Mesenteric fat pad (tissue), 1 donor: ENCODE data around the gene RADX. TPM values are rescaled to one million over a fixed set of nuclear protein-coding genes. Genes with fewer than 3 reads are reported as not detected.

Experiments used
- DNase-seq: peaks from one replicate; pipeline ENCODE4 v3.0.0-alpha.2; 2020; ENCODE audit warnings: low spot score
- microRNA-seq: library from miRNA; unstranded; fragments of <30 nt; microRNA quantifications from one replicate; pipeline ENCODE4 v1.2.0, GENCODE V29; 2020; ENCODE audit warnings: borderline number of aligned reads
- total RNA-seq: library from RNA; stranded (reverse); fragmentation: NEBNext Ultra II Directional; extraction: Animal tissue kit (Norgen Biotek cat#: 25700); gene quantifications from one replicate; pipeline ENCODE4 v1.2.1, GENCODE V29; 2021
- donor health status: DM: yes; HTN: yes; CAD: no.

RADX gene
- total RNA-seq, 1 donor from 2014 or later, result 0.42 TPM

DNA sequence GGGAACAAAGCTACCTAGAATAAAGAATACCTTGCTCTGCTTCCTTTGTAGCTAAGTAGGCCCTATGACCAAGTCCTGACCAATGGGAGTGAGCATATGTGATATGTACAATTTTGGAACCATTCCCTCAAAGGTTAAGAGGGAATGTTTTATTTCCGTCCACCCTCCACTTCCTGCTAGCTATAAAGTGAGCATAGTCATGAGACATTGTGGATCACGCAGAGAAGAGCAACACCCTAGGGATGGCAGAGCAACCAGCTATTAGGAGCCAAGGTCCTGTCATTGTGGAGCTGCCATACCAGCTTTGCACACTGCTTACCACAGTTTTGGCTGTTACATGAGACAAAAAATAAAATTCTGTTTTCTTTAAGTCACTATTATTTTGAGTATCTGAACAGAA is 68.9 kb downstream of the RADX start:
- no peak for DNase-seq

- no peak for DNase-seq
Measured at GRCh38 chrX:106684207-106684606, 72.4 kb downstream of the RADX start.

DNA sequence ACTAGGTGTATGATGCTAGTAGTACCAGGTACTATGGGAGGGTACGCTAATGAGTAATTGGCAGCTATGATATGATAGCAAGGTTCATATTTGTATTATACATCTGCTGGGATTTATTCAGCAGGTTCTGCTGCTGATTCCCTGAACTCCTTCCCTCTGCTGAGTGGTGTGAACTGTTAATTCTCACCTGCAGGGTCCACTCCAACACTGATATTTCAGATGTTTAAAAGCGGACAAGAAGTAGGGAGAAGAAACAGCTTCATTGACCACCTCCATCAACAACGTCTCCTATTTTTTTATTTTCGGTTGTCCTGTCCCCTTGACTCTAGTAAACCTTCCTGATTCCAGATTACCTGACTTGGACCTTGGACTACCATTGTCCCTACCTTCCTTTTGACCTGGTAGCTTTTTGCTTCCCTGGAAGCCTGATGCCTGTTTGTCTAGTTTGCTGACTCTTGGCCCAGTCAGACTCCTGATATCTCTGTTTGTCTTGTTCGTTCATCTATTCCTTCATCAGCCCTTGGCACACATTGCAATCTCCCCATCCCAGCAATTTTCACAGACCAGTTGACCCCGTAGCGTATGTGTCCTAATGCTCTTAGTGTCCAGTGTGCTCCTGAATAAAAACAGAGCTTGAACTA is 80.8 kb downstream of the RADX start:
- no peak for DNase-seq

DNA sequence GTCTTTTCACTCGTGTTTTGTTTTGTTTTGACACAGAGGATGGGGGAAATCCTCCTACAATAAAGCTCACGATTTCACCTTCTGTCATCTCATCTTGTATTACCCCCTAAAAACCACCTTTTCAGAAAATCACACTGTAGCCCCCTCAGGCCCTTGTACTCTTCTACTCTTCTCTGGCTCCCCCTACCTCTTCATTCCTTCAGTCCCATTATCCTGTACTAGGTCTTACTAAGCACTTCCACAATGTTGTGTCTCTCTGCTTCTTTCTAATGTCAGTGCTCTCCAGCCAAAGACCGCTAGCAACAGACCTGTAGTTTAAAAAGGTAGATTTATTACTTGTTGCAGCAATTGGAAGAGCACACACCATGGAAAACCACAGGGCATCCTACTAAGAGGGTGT is 84.7 kb downstream of the RADX start:
- no peak for DNase-seq

GRCh38 chrX:106698693-106699092 is 86.9 kb downstream of the RADX start:
- no peak for DNase-seq

DNA sequence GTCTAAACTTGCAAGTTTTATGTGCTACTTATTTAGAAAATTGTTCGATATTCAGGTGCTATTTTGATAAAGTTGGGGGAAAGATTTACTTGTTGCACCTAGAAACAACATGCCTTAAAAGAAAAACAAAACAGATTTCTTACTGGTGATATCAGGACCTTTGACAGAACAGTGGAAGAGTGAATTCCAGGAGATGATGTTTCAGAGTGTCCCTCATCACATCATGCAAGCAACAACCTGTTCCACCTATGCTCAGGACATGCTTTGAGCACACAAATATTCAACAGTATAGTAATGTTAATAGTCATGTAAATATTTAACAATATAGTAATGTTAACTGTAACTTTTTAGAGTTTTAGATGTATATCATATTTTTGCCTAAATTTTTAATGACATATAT is 90.9 kb downstream of the RADX start:
- no peak for DNase-seq

- DNase-seq, result no peak
Measured at GRCh38 chrX:106706466-106706865, 94.7 kb downstream of the RADX start.

GRCh38 chrX:106707771-106708454 is 96.1 kb downstream of the RADX start:
- DNase-seq, result no peak

DNA sequence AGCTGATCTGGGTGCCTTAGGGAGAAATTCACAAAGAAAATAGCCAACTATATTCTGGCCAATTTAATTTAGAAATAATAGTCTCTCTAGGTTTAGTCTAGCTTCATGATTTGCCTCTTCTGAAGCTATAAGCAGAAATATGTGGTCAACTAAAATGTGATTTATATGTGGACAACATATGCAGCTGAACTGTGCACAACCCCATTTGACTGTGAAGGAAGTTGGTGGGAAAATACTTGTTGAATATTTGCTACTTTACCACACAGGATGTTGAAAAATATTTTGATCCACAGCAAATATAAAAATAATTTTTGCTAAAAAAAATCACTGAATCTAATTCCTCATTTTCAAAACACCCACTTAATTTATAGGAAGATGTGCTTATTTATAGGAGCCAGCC is 99.0 kb downstream of the RADX start:
- no peak for DNase-seq

DNA sequence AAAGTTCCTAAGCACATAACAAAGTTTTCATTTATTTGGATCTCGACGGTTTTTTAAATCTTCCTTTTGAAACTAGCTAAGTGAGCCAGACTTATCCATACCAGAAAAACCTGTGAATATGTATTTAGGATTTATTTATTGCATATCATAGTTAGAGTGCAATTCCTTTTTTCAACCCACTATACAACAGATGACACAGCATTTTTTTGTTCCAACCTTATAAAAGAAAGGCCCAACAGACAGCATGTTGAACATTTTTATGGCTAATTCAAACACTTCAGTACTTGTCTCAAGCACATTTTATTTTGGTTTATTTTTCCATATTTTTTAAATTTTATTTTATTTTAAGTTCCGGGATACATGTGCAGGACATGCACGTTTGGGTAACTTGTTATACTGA is 99.6 kb downstream of the RADX start:
- no peak for DNase-seq

DNA sequence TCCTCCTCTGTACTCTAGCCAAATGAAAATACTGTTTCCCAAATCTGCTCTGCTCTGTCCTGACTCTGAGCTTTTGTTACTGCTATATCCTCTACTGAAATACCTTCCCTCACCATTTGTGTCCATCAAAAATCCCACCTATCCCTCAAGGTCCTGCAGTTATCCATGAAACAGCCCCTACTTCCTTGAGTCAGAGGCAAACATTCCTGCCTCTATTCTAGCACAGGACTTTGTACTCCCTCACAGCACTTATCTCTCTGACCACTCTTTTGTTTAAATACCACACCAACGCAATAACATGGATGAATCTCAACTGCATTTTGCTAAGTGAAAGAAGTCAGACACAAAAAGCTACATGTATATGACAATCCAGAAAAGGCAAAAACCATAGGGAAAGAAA is 104.2 kb downstream of the RADX start:
- no peak for DNase-seq

DNA sequence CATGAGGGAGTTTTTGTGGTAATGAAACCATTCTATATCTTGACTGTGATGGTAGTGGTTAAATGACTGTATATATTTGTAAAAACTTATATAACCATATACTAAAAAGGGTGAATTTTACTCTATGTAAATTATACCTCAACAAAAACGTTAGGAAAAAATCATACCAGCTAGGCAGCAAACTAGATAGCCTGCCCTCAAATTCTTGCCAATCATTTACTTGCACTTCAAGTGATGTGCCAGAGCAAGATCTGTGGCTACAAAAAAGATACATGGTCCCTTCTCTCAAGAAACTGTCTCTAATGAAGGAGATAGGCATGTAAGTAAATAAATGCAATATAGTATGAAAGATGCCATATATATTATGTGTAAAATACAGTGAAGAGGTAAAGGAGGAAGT is 104.7 kb downstream of the RADX start:
- DNase-seq, result no peak

DNA sequence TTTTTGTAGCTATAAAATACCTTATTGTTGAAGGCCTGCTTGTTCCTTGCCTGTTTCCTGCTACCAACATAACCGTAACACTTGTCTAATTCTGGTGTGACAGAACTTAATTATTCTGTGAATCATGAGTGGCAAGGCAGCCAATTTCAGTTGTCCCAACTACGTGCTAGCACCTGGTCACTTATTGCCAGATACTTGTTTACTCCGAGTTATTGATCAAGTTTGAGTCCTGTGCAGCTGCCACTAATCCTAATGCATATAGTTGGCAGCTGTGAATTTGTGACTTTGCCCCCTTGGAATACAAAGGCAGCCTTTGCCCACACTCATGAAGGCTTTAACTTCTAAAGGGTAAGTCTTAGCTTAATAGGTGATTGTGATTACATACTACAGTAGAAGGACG is 106.9 kb downstream of the RADX start:
- no peak for DNase-seq

DNA sequence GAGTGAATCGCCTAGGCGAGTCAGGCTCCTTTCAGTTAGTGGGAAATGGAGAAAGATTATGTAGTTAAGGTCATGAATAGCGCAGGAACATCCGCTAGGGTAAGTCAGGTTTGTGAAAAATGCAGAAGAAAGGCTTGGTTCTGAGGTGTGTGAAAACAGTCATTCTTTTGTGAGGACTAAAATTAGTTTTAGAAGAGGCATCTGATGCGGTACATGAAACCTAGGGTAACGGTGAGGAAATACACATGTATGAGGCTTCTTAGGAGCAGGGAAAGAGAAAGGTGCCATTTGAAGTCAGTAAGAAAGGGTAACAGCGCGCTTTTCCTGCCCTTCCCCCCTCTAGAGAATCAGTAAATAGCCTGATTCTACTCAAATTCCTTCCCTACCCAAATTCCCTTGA is 114.2 kb downstream of the RADX start:
- no peak for DNase-seq

- DNase-seq, result no peak
Measured at GRCh38 chrX:106726485-106727437, 115.0 kb downstream of the RADX start, which contains the start of gene RNF128. Gene RNF128, plus strand, starts transcription at chrX:106726701. Its CDS starts 213 bp downstream, at chrX:106726914.

DNA sequence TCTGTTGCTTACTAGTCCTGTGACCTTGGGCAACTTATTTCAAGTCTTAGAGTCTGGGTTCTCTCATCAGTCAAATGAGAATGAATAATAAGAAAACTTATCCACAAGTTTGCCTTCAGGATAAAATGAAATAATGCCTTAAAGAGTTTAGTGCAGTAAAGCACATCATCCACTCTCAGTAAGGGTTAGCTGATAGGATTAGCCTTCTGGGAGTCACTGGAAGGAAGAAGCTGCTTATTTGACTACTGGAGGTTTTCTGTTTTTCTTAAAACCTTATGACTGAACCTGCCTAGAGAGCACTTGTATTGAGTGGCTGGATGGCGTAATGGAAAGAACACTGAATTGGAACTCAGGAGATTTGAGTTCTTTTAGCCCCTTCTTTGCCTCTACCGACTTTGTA is 116.6 kb downstream of the RADX start:
- DNase-seq, result no peak

Small RNA genes within 50 kb of the gene (microRNA-seq; reads per million reads assigned to microRNA genes)
- gene MIR548AN, result not detected

Other genes starting within 250 kb of the RADX start
- 0.55 TPM for gene RNF128, start 114.7 kb downstream of the RADX start, total RNA-seq
- 6.5 TPM for gene TBC1D8B, start 190.7 kb downstream of the RADX start, total RNA-seq